ENCODE data around the gene LPO. TPM values are rescaled to one million over a fixed set of nuclear protein-coding genes. Genes with fewer than 3 reads are reported as not detected.
A peak's percentile ranks its signal among the peaks of the same experiment; 100 is the strongest.

LPO gene
- total and polyA plus RNA-seq, 10 of the 15 experiments (the other 5 are each of a cell fraction or from before 2014, with no cell fraction given), result 0.03 to 0.11 (median 0.06) TPM; not detected in 7

- TF ChIP-seq SUPT20H (IDR thresholded peaks at IDR 0.05; ENCODE audit: borderline replicate concordance, control insufficient read depth, low read depth, low read length) (no peak), BHLHE40 (IDR thresholded peaks at IDR 0.05; ENCODE audit: borderline replicate concordance in 1 of 2, low read depth in 2 of 2, low read length in 1 of 2) (peak; percentile 99), TAF1 (IDR thresholded peaks at IDR 0.05; ENCODE audit: borderline replicate concordance, low read depth, low read length) (no peak), PRDM15 (CRISPR knock-in tag; IDR thresholded peaks at IDR 0.05) (no peak), JUNB (IDR thresholded peaks at IDR 0.05) (no peak), SP1 (IDR thresholded peaks at IDR 0.05; ENCODE audit: low read depth, low read length) (peak; percentile 29), FOXK2 (IDR thresholded peaks at IDR 0.05) (no peak), HCFC1 (IDR thresholded peaks at IDR 0.05; ENCODE audit: low read length) (0 out of 2 replicates have a peak, but pooled peaks have one; percentile 28), CEBPB (IDR thresholded peaks at IDR 0.05; ENCODE audit: borderline replicate concordance in 1 of 2, low read depth in 2 of 2, low read length in 2 of 2) (no peak), CBX5 (IDR thresholded peaks at IDR 0.05; ENCODE audit: low read depth) (no peak), REST (IDR thresholded peaks at IDR 0.05; ENCODE audit: low read depth, low read length) (no peak), SMC3 (IDR thresholded peaks at IDR 0.05; ENCODE audit: borderline replicate concordance, low read length) (peak; percentile 60; the same call in 1 of the 2 replicates), ZBTB4 (CRISPR knock-in tag; IDR thresholded peaks at IDR 0.05) (no peak), ATF2 (IDR thresholded peaks at IDR 0.05; ENCODE audit: low read length) (no peak), NRF1 (conservative IDR thresholded peaks at IDR 0.05; ENCODE audit: low read depth, low read length) (no peak), CHD1 (IDR thresholded peaks at IDR 0.05; ENCODE audit: low read depth, low read length) (no peak), POLR2AphosphoS5 (IDR thresholded peaks at IDR 0.05; ENCODE audit: low read length) (no peak)
Measured at GRCh38 chr17:58249270-58250133, 11.1 kb downstream of the LPO start (continued).

Data from GM12878 (cell line).